ENCODE data around the gene SNX32.

- TF ChIP-seq POLR2A (IDR thresholded peaks at IDR 0.05) (no peak), CTCF (IDR thresholded peaks at IDR 0.05) (no peak)
Measured at GRCh38 chr11:65898656-65899355, 65.0 kb downstream of the SNX32 start.

All from lower leg skin (tissue), 3 donors.